Caco-2 (cell line): ENCODE measurements around the gene RCC1. TPM values are rescaled to one million over a fixed set of nuclear protein-coding genes. Genes with fewer than 3 reads are reported as not detected.

Experiments
- BruUV-seq: library from RNA; stranded (reverse); fragments of 400-500 nt; replicated peaks from 2 replicates; lab custom pipeline; 2021; lab: Mats Ljungman, UMichigan
- CTCF ChIA-PET: fragments of 300-600 bp; sonication (Branson Sonifier 250); formaldehyde crosslinking; loops from one replicate; lab custom pipeline; 2022; ENCODE audit warnings: antibody characterized with exemption; lab: Charles Lee
- POLR2A ChIA-PET: fragments of 300-600 bp; sonication (Branson Sonifier 250); formaldehyde crosslinking; loops from one replicate; lab custom pipeline; 2022; ENCODE audit warnings: antibody characterized with exemption; lab: Charles Lee
- DNase-seq, 2 experiments: peaks; one replicate each; pipeline versions ENCODE4 v3.0.0 to v3.0.0-alpha.2; 2020 to 2022
- H3K27me3 ChIP-seq: replicated peaks from 2 replicates; pipeline ENCODE4 v1.6.0; 2011; ENCODE audit warnings: low read length; ENCODE audit not compliant: control insufficient read depth, insufficient read depth
- H3K36me3 ChIP-seq: 2 replicates; pipeline ENCODE4 v1.5.1; 2011; ENCODE audit warnings: low read length; ENCODE audit not compliant: control insufficient read depth, insufficient read depth
- H3K4me1 ChIP-seq: fragments of 250-450 bp; sonication (Bioruptor Pico); 2 replicates; pipeline ENCODE4 v1.5.1; 2020; ENCODE audit warnings: mild to moderate bottlenecking
- H3K4me3 ChIP-seq: 2 replicates; pipeline ENCODE4 v1.5.1; 2011; ENCODE audit warnings: low read depth, mild to moderate bottlenecking, control low read depth, low read length
- H3K9me3 ChIP-seq: fragments of 250-450 bp; sonication (Bioruptor Pico); 2 replicates; pipeline ENCODE4 v1.5.1; 2020; ENCODE audit warnings: mild to moderate bottlenecking, moderate library complexity
- H3K27ac Mint-ChIP-seq: one replicate; pipeline ENCODE4 v1.8.0; 2022; ENCODE audit warnings: mixed read lengths; ENCODE audit not compliant: unreplicated experiment
- H3K27me3 Mint-ChIP-seq: one replicate; pipeline ENCODE4 v1.8.0; 2022; ENCODE audit warnings: mixed read lengths; ENCODE audit not compliant: insufficient read depth, unreplicated experiment
- H3K36me3 Mint-ChIP-seq: one replicate; pipeline ENCODE4 v1.8.0; 2022; ENCODE audit warnings: mild to moderate bottlenecking, mixed read lengths; ENCODE audit not compliant: insufficient read depth, unreplicated experiment
- H3K4me1 Mint-ChIP-seq: one replicate; pipeline ENCODE4 v1.8.0; 2022; ENCODE audit warnings: low read depth, mixed read lengths; ENCODE audit not compliant: unreplicated experiment
- H3K4me3 Mint-ChIP-seq: one replicate; pipeline ENCODE4 v1.8.0; 2022; ENCODE audit warnings: mild to moderate bottlenecking, moderate library complexity, mixed read lengths; ENCODE audit not compliant: unreplicated experiment
- H3K9me3 Mint-ChIP-seq: one replicate; pipeline ENCODE4 v1.8.0; 2022; ENCODE audit warnings: mixed read lengths; ENCODE audit not compliant: unreplicated experiment
- intact Hi-C: fragments of 100-400 bp; cut with micrococcal nuclease; formaldehyde crosslinking; loops from one replicate; pipeline ENCODE4 v1.10.0; 2022; ENCODE audit not compliant: unreplicated experiment
- total RNA-seq: library from RNA; stranded (reverse); gene quantifications from 2 replicates; pipeline ENCODE4 v1.2.3, GENCODE V29; 2022
- TF ChIP-seq, protein P1 (sequence below), 2 experiments: fragments of 200-600 bp in 1 of 2; IDR thresholded peaks; 1 replicate in 1 of 2; 2 replicates in 1 of 2; pipeline versions ENCODE4 v1.5.1 to v1.8.0; 2011 to 2022; ENCODE audit warnings: antibody characterized with exemption in 1 of 2, control low read depth in 1 of 2, inconsistent platforms in 1 of 2, low read depth in 1 of 2, low read length in 1 of 2, mild to moderate bottlenecking in 1 of 2, moderate library complexity in 1 of 2; ENCODE audit not compliant: insufficient read depth in 1 of 2, severe bottlenecking in 1 of 2, unreplicated experiment in 1 of 2

RCC1 gene
- total RNA-seq, 1 experiment from 2014 or later: 52.1 TPM

DNA sequence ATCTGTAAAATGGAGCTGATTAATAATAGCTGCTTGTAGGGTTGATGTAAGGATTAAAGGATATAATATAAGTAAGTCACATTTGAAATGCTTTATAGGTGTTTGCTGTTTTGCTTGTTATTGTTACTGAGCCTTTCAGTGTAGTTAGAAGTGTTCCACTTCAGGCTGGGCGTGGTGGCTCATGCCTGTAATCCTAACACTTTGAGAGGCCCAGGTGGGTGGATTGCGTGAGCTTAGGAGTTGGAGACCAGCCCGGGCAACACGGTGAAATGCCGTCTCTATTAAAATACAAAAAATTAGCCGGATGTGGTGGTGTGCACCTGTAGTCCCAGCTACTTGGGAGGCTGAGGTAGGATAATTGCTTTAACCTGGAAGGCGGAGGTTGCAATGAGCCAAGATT lies 59.2 kb downstream of the RCC1 start:
- Histone ChIP-seq H3K4me1 (no peaks in the 10 kb centered on the region), H3K4me3 (no peak overlapping the region), H3K9me3 (no peaks in the 10 kb centered on the region), H3K36me3 (no peaks in the 10 kb centered on the region; the same call in 1 of the 2 replicates), H3K27me3 (no peaks in the 10 kb centered on the region)
- CTCF ChIA-PET: no interaction called here
- BruUV-seq: no TSS peak
- Mint-ChIP-seq H3K36me3 (peaks cover 40% of the 10 kb centered on the region), H3K4me3 (no peak overlapping the region), H3K4me1 (no peaks in the 10 kb centered on the region), H3K9me3 (no peaks in the 10 kb centered on the region), H3K27ac (no peak overlapping the region), H3K27me3 (no peaks in the 10 kb centered on the region)
- TF ChIP-seq, protein P1, sequence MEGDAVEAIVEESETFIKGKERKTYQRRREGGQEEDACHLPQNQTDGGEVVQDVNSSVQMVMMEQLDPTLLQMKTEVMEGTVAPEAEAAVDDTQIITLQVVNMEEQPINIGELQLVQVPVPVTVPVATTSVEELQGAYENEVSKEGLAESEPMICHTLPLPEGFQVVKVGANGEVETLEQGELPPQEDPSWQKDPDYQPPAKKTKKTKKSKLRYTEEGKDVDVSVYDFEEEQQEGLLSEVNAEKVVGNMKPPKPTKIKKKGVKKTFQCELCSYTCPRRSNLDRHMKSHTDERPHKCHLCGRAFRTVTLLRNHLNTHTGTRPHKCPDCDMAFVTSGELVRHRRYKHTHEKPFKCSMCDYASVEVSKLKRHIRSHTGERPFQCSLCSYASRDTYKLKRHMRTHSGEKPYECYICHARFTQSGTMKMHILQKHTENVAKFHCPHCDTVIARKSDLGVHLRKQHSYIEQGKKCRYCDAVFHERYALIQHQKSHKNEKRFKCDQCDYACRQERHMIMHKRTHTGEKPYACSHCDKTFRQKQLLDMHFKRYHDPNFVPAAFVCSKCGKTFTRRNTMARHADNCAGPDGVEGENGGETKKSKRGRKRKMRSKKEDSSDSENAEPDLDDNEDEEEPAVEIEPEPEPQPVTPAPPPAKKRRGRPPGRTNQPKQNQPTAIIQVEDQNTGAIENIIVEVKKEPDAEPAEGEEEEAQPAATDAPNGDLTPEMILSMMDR (IDR thresholded peaks at IDR 0.05; ENCODE audit: insufficient read depth in 1 of 2, low read depth in 1 of 2, low read length in 1 of 2, severe bottlenecking in 1 of 2, unreplicated experiment in 1 of 2): no peak
- POLR2A ChIA-PET: no interaction called here
- DNase-seq: no peak
- intact Hi-C loops: no loop called here

DNA sequence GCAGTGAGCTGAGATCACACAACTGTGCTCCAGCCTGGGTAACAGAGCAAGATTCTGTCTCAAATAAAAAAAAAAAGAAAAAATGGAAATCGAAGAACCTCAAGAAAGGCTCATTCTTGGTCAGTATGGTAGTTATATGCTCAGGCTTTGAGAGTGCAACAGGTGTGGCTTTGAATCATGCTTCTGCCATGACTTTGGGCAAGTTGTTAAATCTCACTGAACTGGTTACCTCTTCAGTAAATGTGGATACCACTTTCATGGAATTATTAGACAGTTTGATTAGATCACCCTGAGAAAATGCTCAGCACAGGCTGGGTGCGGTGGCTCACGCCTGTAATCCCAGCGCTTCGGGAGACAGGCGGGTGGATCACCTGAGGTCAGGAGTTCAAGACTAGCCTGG lies 59.9 kb downstream of the RCC1 start:
- Mint-ChIP-seq H3K27ac (no peak overlapping the region), H3K4me1 (no peaks in the 10 kb centered on the region), H3K4me3 (no peak overlapping the region), H3K27me3 (no peaks in the 10 kb centered on the region), H3K9me3 (no peaks in the 10 kb centered on the region), H3K36me3 (peaks cover 38% of the 10 kb centered on the region)
- Histone ChIP-seq H3K36me3 (no peaks in the 10 kb centered on the region; the same call in 1 of the 2 replicates), H3K9me3 (no peaks in the 10 kb centered on the region), H3K4me1 (no peaks in the 10 kb centered on the region), H3K4me3 (no peak overlapping the region), H3K27me3 (no peaks in the 10 kb centered on the region)
- no TSS peak for BruUV-seq
- ChIA-PET POLR2A (no interaction called here), CTCF (no interaction called here)
- no peak for DNase-seq
- TF ChIP-seq, protein P1 (IDR thresholded peaks at IDR 0.05; ENCODE audit: insufficient read depth in 1 of 2, low read depth in 1 of 2, low read length in 1 of 2, severe bottlenecking in 1 of 2, unreplicated experiment in 1 of 2): no peak
- intact Hi-C loops: no loop called here

DNA sequence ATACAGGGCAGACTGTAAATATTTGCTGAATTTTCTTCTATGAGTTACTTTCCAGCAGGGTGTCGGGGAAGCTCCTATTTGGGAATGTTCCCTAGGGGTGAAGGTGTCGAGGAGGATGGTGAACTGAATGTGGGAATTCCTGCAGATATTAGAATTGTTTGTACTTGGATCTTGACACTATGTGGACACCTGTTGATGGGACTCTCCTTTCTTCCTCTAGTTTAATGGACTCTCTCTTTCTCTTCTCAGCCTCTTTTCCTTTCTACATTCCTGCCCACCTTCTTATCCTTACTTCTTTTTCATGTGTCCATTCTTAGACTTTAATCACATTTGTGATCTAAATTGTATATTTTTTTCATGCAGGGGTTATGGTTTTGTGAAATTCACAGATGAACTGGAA lies 61.1 kb downstream of the RCC1 start:
- no TSS peak for BruUV-seq
- Histone ChIP-seq H3K36me3 (no peaks in the 10 kb centered on the region), H3K9me3 (no peaks in the 10 kb centered on the region), H3K4me3 (no peak overlapping the region), H3K27me3 (no peaks in the 10 kb centered on the region), H3K4me1 (no peaks in the 10 kb centered on the region)
- H3K27ac Mint-ChIP-seq: no peak overlapping the region
- ChIA-PET POLR2A (no interaction called here), CTCF (no interaction called here)
- peaks cover 49% of the 10 kb centered on the region for H3K36me3 Mint-ChIP-seq
- TF ChIP-seq, protein P1 (IDR thresholded peaks at IDR 0.05; ENCODE audit: insufficient read depth in 1 of 2, low read depth in 1 of 2, low read length in 1 of 2, severe bottlenecking in 1 of 2, unreplicated experiment in 1 of 2): no peak
- H3K4me3 Mint-ChIP-seq: no peak overlapping the region
- no peak for DNase-seq
- intact Hi-C loops: no loop called here
- no peaks in the 10 kb centered on the region for H3K4me1 Mint-ChIP-seq
- no peaks in the 10 kb centered on the region for H3K9me3 Mint-ChIP-seq
- no peaks in the 10 kb centered on the region for H3K27me3 Mint-ChIP-seq
